ENCODE measurements around the gene NPDC1. TPM values are rescaled to one million over a fixed set of nuclear protein-coding genes. Genes with fewer than 3 reads are reported as not detected.

The NPDC1 gene
- total and polyA plus RNA-seq, 2 of the 8 experiments (the other 6 are each of a cell fraction or from before 2014, with no cell fraction given): 26.2 to 44.1 TPM

- Histone ChIP-seq H3K23me2 (ENCODE audit: low read depth, low read length) (peaks cover 12% of the 10 kb centered on the region; the same call in 1 of the 2 replicates), H3K23ac (ENCODE audit: insufficient read length) (no peak overlapping the region), H2BK12ac (ENCODE audit: low read depth, low read length) (no peak overlapping the region), H2BK20ac (ENCODE audit: low read length) (no peak overlapping the region), H4K20me1 (replicated peaks in 1 of 2; ENCODE audit: control insufficient read depth in 1 of 2, insufficient read depth in 2 of 2, low read length in 2 of 2) (peaks cover 1 to 17% of the 10 kb centered on the region in 2 experiments), H3K18ac (ENCODE audit: extremely low read depth, low read length) (no peak overlapping the region), H3K14ac (ENCODE audit: insufficient read length) (no peak overlapping the region), H3K79me1 (ENCODE audit: low read depth, low read length) (no peaks in the 10 kb centered on the region), H3K4me3 (ENCODE audit: extremely low read depth in 1 of 4, insufficient read depth in 2 of 4, low read depth in 3 of 4, low read length in 4 of 4) (no peak overlapping the region), H2BK5ac (ENCODE audit: low read depth, low read length) (no peak overlapping the region), H3K27ac (ENCODE audit: low read depth, low read length) (no peak overlapping the region), H2AK5ac (ENCODE audit: low read depth, low read length) (no peak overlapping the region), H4K5ac (ENCODE audit: insufficient read length, low read depth, low read length) (no peak overlapping the region), H3K9me3 (ENCODE audit: insufficient read depth in 2 of 2, low read depth in 1 of 2, low read length in 1 of 2) (no peaks in the 10 kb centered on the region), H2AFZ (ENCODE audit: low read length) (no peak overlapping the region), H3K56ac (replicated peaks; ENCODE audit: insufficient read length, low read depth, low read length) (no peak overlapping the region), H3K4ac (replicated peaks; ENCODE audit: insufficient read length, low read depth, low read length) (no peak overlapping the region), H3K9ac (replicated peaks in 1 of 4; ENCODE audit: extremely low read depth in 1 of 4, low read depth in 3 of 4, low read length in 3 of 4) (no peak overlapping the region), H3K27me3 (replicated peaks in 1 of 4; ENCODE audit: control insufficient read depth in 3 of 4, extremely low read depth in 1 of 4, insufficient read depth in 3 of 4, low read length in 3 of 4) (peaks cover 22 to 81% (median 60%) of the 10 kb centered on the region in 4 experiments), H3K36me3 (ENCODE audit: control insufficient read depth in 2 of 4, insufficient read depth in 4 of 4, low read length in 3 of 4) (no peaks in the 10 kb centered on the region), H3K79me2 (ENCODE audit: control insufficient read depth in 1 of 2, insufficient read depth in 2 of 2, low read length in 2 of 2) (no peaks in the 10 kb centered on the region), H4K8ac (ENCODE audit: extremely low read depth, insufficient read depth, low read length) (no peak overlapping the region), H2BK15ac (ENCODE audit: low read length) (no peak overlapping the region), H2BK120ac (replicated peaks; ENCODE audit: low read depth, low read length) (no peak overlapping the region), H3K4me1 (replicated peaks in 1 of 4; ENCODE audit: control insufficient read depth in 3 of 4, insufficient read depth in 4 of 4, low read length in 3 of 4) (peaks cover 0 to 25% (median 14%) of the 10 kb centered on the region in 4 experiments; a peak in 5 of 7 replicates), H4K91ac (replicated peaks; ENCODE audit: insufficient read length, low read length) (no peak overlapping the region), H3K4me2 (ENCODE audit: insufficient read depth in 1 of 2, low read depth in 2 of 2, low read length in 2 of 2) (no peak overlapping the region)
- CTCF ChIA-PET (ENCODE audit: partially characterized antibody): interaction anchor here (0.8 to 7.6 kb wide), 4 partner anchors 15 to 65 kb away, joined by 3 to 291 read pairs (median 15); partner anchors contain the start of genes SAPCD2 and UAP1L1
- POLR2A ChIA-PET (ENCODE audit: partially characterized antibody): no interaction called here
- DNase-seq (ENCODE audit: low read depth in 1 of 2, low spot score in 2 of 2) (no peak), FAIRE-seq (no peak)
- 93% methylated on average over 14 of the region's 17 CpGs; no CpG with 5 or more reads in 1 of the 2 experiments for WGBS, 2 experiments (ENCODE audit: extremely low coverage in 1 of 2, insufficient coverage in 1 of 2, insufficient read length in 1 of 2, insufficient replicate concordance in 2 of 2, low coverage in 1 of 2, low lambda C conversion rate in 2 of 2, missing lambda C conversion rate in 1 of 2)
- TF ChIP-seq EZH2 (IDR thresholded peaks at IDR 0.05; ENCODE audit: low read depth, low read length, severe bottlenecking) (no peak), POU5F1 (IDR thresholded peaks at IDR 0.05; ENCODE audit: low read depth, low read length) (no peak), ATF3 (IDR thresholded peaks at IDR 0.05; ENCODE audit: insufficient read depth, low read depth, low read length) (no peak), SP4 (IDR thresholded peaks at IDR 0.05; ENCODE audit: low read length) (no peak), KDM1A (IDR thresholded peaks at IDR 0.05; ENCODE audit: borderline replicate concordance, low read length) (no peak), TAF1 (IDR thresholded peaks at IDR 0.05; ENCODE audit: low read depth, low read length) (no peak), TCF12 (IDR thresholded peaks at IDR 0.05; ENCODE audit: low read depth, low read length) (no peak), RNF2 (IDR thresholded peaks at IDR 0.05; ENCODE audit: borderline replicate concordance, low read depth, low read length, missing control alignments, poor library complexity, severe bottlenecking) (no peak), CHD1 (IDR thresholded peaks at IDR 0.05; ENCODE audit: low read depth, low read length) (no peak), HDAC2 (IDR thresholded peaks at IDR 0.05; ENCODE audit: borderline replicate concordance in 1 of 2, low read depth in 2 of 2, low read length in 2 of 2) (no peak), TEAD4 (IDR thresholded peaks at IDR 0.05; ENCODE audit: low read depth, low read length) (no peak), GABPA (IDR thresholded peaks at IDR 0.05; ENCODE audit: borderline replicate concordance, insufficient read depth, low read length) (no peak)
Measured at GRCh38 chr9:137051145-137051724, 5.3 kb upstream of the NPDC1 start.
